ENCODE data around the gene USP40. TPM values are rescaled to one million over a fixed set of nuclear protein-coding genes. Genes with fewer than 3 reads are reported as not detected.

Gene USP40
- polyA plus RNA-seq, 2 of the 4 experiments (the other 2 are of a cell fraction), result 22.9 to 57.0 TPM

GRCh38 chr2:233486778-233487552 lies 79.6 kb downstream of the USP40 start:
- POLR2A ChIA-PET, result interaction anchor here (0.9 to 1.4 kb wide), 7 partner anchors 51 to 270 kb away, joined by 3 to 9 read pairs (median 4); partner anchors contain the start of gene USP40
- Histone ChIP-seq H3K4me2 (peak overlapping the region; percentile 57), H3K4me1 (peaks cover 48% of the 10 kb centered on the region), H3K4me3 (no peak overlapping the region), H3K9me3 (peaks cover 36% of the 10 kb centered on the region), H3K27ac (peak overlapping the region; percentile 98)
- peak; percentile 69 to 84 for ATAC-seq
- CTCF ChIA-PET, result interaction anchor here (1.1 to 2.3 kb wide), 6 partner anchors 38 to 366 kb away, joined by 3 to 13 read pairs (median 4); no protein-coding TSS in a partner anchor
- peak; percentile 84 for FAIRE-seq
- WGBS (ENCODE audit: missing lambda C conversion rate), result 2% methylated on average over 4 of the region's 4 CpGs
- peak; percentile 70 to 93 for DNase-seq (ENCODE audit: low read depth in 1 of 2, low spot score in 1 of 2)
- TF ChIP-seq JUN (IDR thresholded peaks at IDR 0.05), result peak; percentile 96 to 100
- TF ChIP-seq ELK1 (IDR thresholded peaks at IDR 0.05; ENCODE audit: low read depth, low read length), result no peak
- no peak for TF ChIP-seq ZNF302 (CRISPR knock-in tag; IDR thresholded peaks at IDR 0.05)
- no peak; the same call in 1 of the 2 replicates for TF ChIP-seq FOSB (CRISPR knock-in tag; IDR thresholded peaks at IDR 0.05)
- peak; percentile 78; the same call in 1 of the 2 replicates for TF ChIP-seq TP53 (CRISPR knock-in tag; IDR thresholded peaks at IDR 0.05)
- TF ChIP-seq FOXS1 (CRISPR knock-in tag; IDR thresholded peaks at IDR 0.05), result peak; percentile 21; the same call in 1 of the 2 replicates
- TF ChIP-seq KDM1A (IDR thresholded peaks at IDR 0.05; ENCODE audit: low read depth), result no peak
- TF ChIP-seq PBX3 (IDR thresholded peaks at IDR 0.05), result peak; percentile 85
- no peak for TF ChIP-seq NPAS2 (CRISPR knock-in tag; IDR thresholded peaks at IDR 0.05; ENCODE audit: borderline replicate concordance)
- TF ChIP-seq CBX8 (IDR thresholded peaks at IDR 0.05), result no peak
- no peak for TF ChIP-seq ZSCAN20 (CRISPR knock-in tag; IDR thresholded peaks at IDR 0.05)
- TF ChIP-seq HOXB5 (CRISPR knock-in tag; IDR thresholded peaks at IDR 0.05), result peak; percentile 88
- no peak; the same call in 1 of the 2 replicates for TF ChIP-seq TFCP2L1 (CRISPR knock-in tag; IDR thresholded peaks at IDR 0.05)
- TF ChIP-seq RAD21 (conservative IDR thresholded peaks at IDR 0.05 in 1 of 2, IDR thresholded peaks at IDR 0.05 in 1 of 2), result peak in 1 of 2 experiments; percentile 69; a peak in 4 of 5 replicates
- no peak for TF ChIP-seq RCOR1 (IDR thresholded peaks at IDR 0.05; ENCODE audit: low read depth, low read length)
- no peak for TF ChIP-seq NFE2L2 (conservative IDR thresholded peaks at IDR 0.05; ENCODE audit: low read length)
- TF ChIP-seq ATOH8 (CRISPR knock-in tag; IDR thresholded peaks at IDR 0.05; ENCODE audit: low read depth), result peak; percentile 81; the same call in 1 of the 2 replicates
- no peak for TF ChIP-seq ZC3H11A (IDR thresholded peaks at IDR 0.05)
- TF ChIP-seq HES2 (IDR thresholded peaks at IDR 0.05), result peak; percentile 82; the same call in 1 of the 2 replicates
- no peak for TF ChIP-seq EHMT2 (IDR thresholded peaks at IDR 0.05; ENCODE audit: low read depth)
- no peak for TF ChIP-seq RFX5 (IDR thresholded peaks at IDR 0.05)
- TF ChIP-seq HDAC2 (IDR thresholded peaks at IDR 0.05), result no peak
- peak; percentile 77 to 93 for TF ChIP-seq CEBPB (IDR thresholded peaks at IDR 0.05)
- TF ChIP-seq MAFK (IDR thresholded peaks at IDR 0.05; ENCODE audit: partially characterized antibody), result peak; percentile 43
- TF ChIP-seq ESRRA (IDR thresholded peaks at IDR 0.05; ENCODE audit: borderline replicate concordance, low read length), result no peak
- peak; percentile 100 for TF ChIP-seq JUNB (IDR thresholded peaks at IDR 0.05)
- peak; percentile 83; the same call in 1 of the 2 replicates for TF ChIP-seq HOXB13 (CRISPR knock-in tag; IDR thresholded peaks at IDR 0.05; ENCODE audit: low read depth)
- no peak for TF ChIP-seq E2F6 (IDR thresholded peaks at IDR 0.05; ENCODE audit: borderline replicate concordance, low read depth)
- no peak for TF ChIP-seq SREBF2 (IDR thresholded peaks at IDR 0.05)
- no peak for TF ChIP-seq RARB (CRISPR knock-in tag; IDR thresholded peaks at IDR 0.05)
- no peak for TF ChIP-seq HMGXB4 (CRISPR knock-in tag; IDR thresholded peaks at IDR 0.05; ENCODE audit: borderline replicate concordance)
- TF ChIP-seq EHF (CRISPR knock-in tag; IDR thresholded peaks at IDR 0.05), result no peak
- peak; percentile 100 for TF ChIP-seq GATA3 (IDR thresholded peaks at IDR 0.05; ENCODE audit: borderline replicate concordance)
- TF ChIP-seq CBX2 (IDR thresholded peaks at IDR 0.05; ENCODE audit: borderline replicate concordance, low read depth), result no peak
- peak; percentile 98 for TF ChIP-seq BCL3 (IDR thresholded peaks at IDR 0.05)
